ENCODE measurements around the gene SDHA.
"Not testable (repeated sequence)": the region's sequence is repeated elsewhere in the genome, so short reads cannot be mapped to it uniquely, and the experiment has no call there.

SDHA gene

GRCh38 chr5:222951-223715, 5.0 kb downstream of the SDHA start:
- DNase-seq (ENCODE audit: low read depth): not testable (repeated sequence)

GRCh38 chr5:223791-224190, 5.7 kb downstream of the SDHA start:
- no peak for DNase-seq (ENCODE audit: low read depth)

- no peak for DNase-seq (ENCODE audit: low read depth)
These were observed 7.2 kb downstream of the SDHA start for GRCh38 chr5:225334-225733.

- DNase-seq (ENCODE audit: low read depth): not testable (repeated sequence)
These were observed 9.3 kb downstream of the SDHA start for GRCh38 chr5:227375-227774.

- DNase-seq (ENCODE audit: low read depth): no peak
These were observed 10.8 kb downstream of the SDHA start for GRCh38 chr5:228886-229285.

- DNase-seq (ENCODE audit: low read depth): no peak
These were observed 12.6 kb downstream of the SDHA start for GRCh38 chr5:230711-231110.

- no peak for DNase-seq (ENCODE audit: low read depth)
These were observed 13.5 kb downstream of the SDHA start for GRCh38 chr5:231661-232060.

- not testable (repeated sequence) for DNase-seq (ENCODE audit: low read depth)
These were observed 15.3 kb downstream of the SDHA start for GRCh38 chr5:233426-233825.

GRCh38 chr5:234450-234849, 16.3 kb downstream of the SDHA start:
- DNase-seq (ENCODE audit: low read depth): no peak

- not testable (repeated sequence) for DNase-seq (ENCODE audit: low read depth)
These were observed 17.4 kb downstream of the SDHA start for GRCh38 chr5:235527-235926.

GRCh38 chr5:237931-238330, 19.8 kb downstream of the SDHA start:
- not testable (repeated sequence) for DNase-seq (ENCODE audit: low read depth)

GRCh38 chr5:240550-240949, 22.4 kb downstream of the SDHA start:
- not testable (repeated sequence) for DNase-seq (ENCODE audit: low read depth)

- not testable (repeated sequence) for DNase-seq (ENCODE audit: low read depth)
These were observed 23.0 kb downstream of the SDHA start for GRCh38 chr5:241045-241669.

GRCh38 chr5:243683-244367, 25.7 kb downstream of the SDHA start:
- not testable (repeated sequence) for DNase-seq (ENCODE audit: low read depth)

- DNase-seq (ENCODE audit: low read depth): not testable (repeated sequence)
These were observed 27.6 kb downstream of the SDHA start for GRCh38 chr5:245717-246116.

- DNase-seq (ENCODE audit: low read depth): not testable (repeated sequence)
These were observed 32.3 kb downstream of the SDHA start for GRCh38 chr5:250396-250795.

- DNase-seq (ENCODE audit: low read depth): not testable (repeated sequence)
These were observed 32.9 kb downstream of the SDHA start for GRCh38 chr5:251016-251415.

GRCh38 chr5:251538-251937, 33.4 kb downstream of the SDHA start:
- not testable (repeated sequence) for DNase-seq (ENCODE audit: low read depth)

GRCh38 chr5:251975-252374, 33.9 kb downstream of the SDHA start:
- DNase-seq (ENCODE audit: low read depth): not testable (repeated sequence)

GRCh38 chr5:252546-252945, 34.4 kb downstream of the SDHA start:
- no peak for DNase-seq (ENCODE audit: low read depth)

GRCh38 chr5:254322-254721, 36.2 kb downstream of the SDHA start:
- DNase-seq (ENCODE audit: low read depth): not testable (repeated sequence)

GRCh38 chr5:255116-255515, 37.0 kb downstream of the SDHA start:
- DNase-seq (ENCODE audit: low read depth): not testable (repeated sequence)

GRCh38 chr5:256347-256746, 38.2 kb downstream of the SDHA start:
- DNase-seq (ENCODE audit: low read depth): not testable (repeated sequence)

Measured in stimulated activated CD8-positive, alpha-beta memory T cell treated with anti-CD3 and anti-CD28 coated beads, Interleukin-7, amount 100 ng/mL, for 24 hours (primary cell).